ENCODE measurements around the gene AOPEP. TPM values are rescaled to one million over a fixed set of nuclear protein-coding genes. Genes with fewer than 3 reads are reported as not detected.
A peak's percentile ranks its signal among the peaks of the same experiment; 100 is the strongest.

Gene AOPEP
- 58.6 and 67.4 TPM in 2 replicates for total RNA-seq (2014; rRNA removed; shearing (Covaris generic))

GRCh38 chr9:94726495-94727191 lies at the start of gene AOPEP:
AOPEP (plus strand) TSS chr9:94726699; CDS start chr9:94759784, 33,085 bp downstream.

Small RNA genes within 50 kb of the gene (small RNA-seq; reads per million reads assigned to genes)
- not detected for gene MIR2278
- 6.7 reads per million, percentile 86 among the genes with 10 or more reads in this experiment for gene MIR23B
- gene MIR27B, result 556 reads per million, percentile 98 among the genes with 10 or more reads in this experiment
- not detected for gene MIR3074
- gene MIR6081, result not detected

Other genes starting within 250 kb of the AOPEP start
- gene PCAT7, start 171.6 kb upstream of the AOPEP start, total RNA-seq (2014; rRNA removed; shearing (Covaris generic)), result 9.3 and 9.9 TPM in 2 replicates
- gene FBP2, start 132.9 kb upstream of the AOPEP start, total RNA-seq (2014; rRNA removed; shearing (Covaris generic)), result not detected in 2 replicates
- not detected in 2 replicates for gene FBP1, start 87.2 kb upstream of the AOPEP start, total RNA-seq (2014; rRNA removed; shearing (Covaris generic))

All from A375 (cell line).